A673 (cell line): ENCODE measurements around the gene MOK. TPM values are rescaled to one million over a fixed set of nuclear protein-coding genes. Genes with fewer than 3 reads are reported as not detected.

ENCODE experiments used
- BruUV-seq: library from RNA; stranded (reverse); fragments of 400-500 nt; replicated peaks from 2 replicates; lab custom pipeline; 2021; lab: Mats Ljungman, UMichigan
- CTCF ChIA-PET: fragments of 300-600 bp; sonication (Branson Sonifier 250); formaldehyde crosslinking; loops from one replicate; lab custom pipeline; 2022; ENCODE audit warnings: antibody characterized with exemption; lab: Charles Lee
- POLR2A ChIA-PET: fragments of 300-600 bp; sonication (Branson Sonifier 250); formaldehyde crosslinking; loops from one replicate; lab custom pipeline; 2022; ENCODE audit warnings: antibody characterized with exemption; ENCODE audit not compliant: low non-redundant PET; lab: Charles Lee
- DNase-seq: peaks from one replicate; pipeline ENCODE4 v3.0.0-alpha.2; 2015; ENCODE audit warnings: low spot score
- H3K27ac ChIP-seq: fragments of 200-600 bp; sonication (generic); 2 replicates; pipeline ENCODE4 v1.5.1; 2016; ENCODE audit warnings: mixed run types, low read depth, mild to moderate bottlenecking, mixed read lengths, antibody characterized with exemption, low read length; ENCODE audit not compliant: poor library complexity, severe bottlenecking
- H3K27me3 ChIP-seq: fragments of 200-600 bp; sonication (generic); replicated peaks from 2 replicates; pipeline ENCODE4 v1.6.1; 2017; ENCODE audit warnings: mixed run types, low read depth, mild to moderate bottlenecking, mixed read lengths, antibody characterized with exemption, low read length; ENCODE audit not compliant: insufficient read depth, poor library complexity
- H3K36me3 ChIP-seq: fragments of 200-600 bp; sonication (generic); 2 replicates; pipeline ENCODE4 v1.6.1; 2016; ENCODE audit warnings: mixed run types, mild to moderate bottlenecking, mixed read lengths, antibody characterized with exemption, low read length; ENCODE audit not compliant: insufficient read depth, poor library complexity, severe bottlenecking
- H3K4me1 ChIP-seq: fragments of 200-600 bp; sonication (generic); 2 replicates; pipeline ENCODE4 v1.6.1; 2017; ENCODE audit warnings: mixed run types, mild to moderate bottlenecking, mixed read lengths, antibody characterized with exemption, low read length; ENCODE audit not compliant: insufficient read depth, poor library complexity, severe bottlenecking
- H3K4me3 ChIP-seq: fragments of 200-600 bp; sonication (generic); 2 replicates; pipeline ENCODE4 v1.5.1; 2016; ENCODE audit warnings: low read depth, mixed run types, mild to moderate bottlenecking, mixed read lengths, low read length; ENCODE audit not compliant: poor library complexity, severe bottlenecking
- H3K9me3 ChIP-seq: fragments of 200-600 bp; sonication (generic); 2 replicates; pipeline ENCODE4 v1.6.1; 2016; ENCODE audit warnings: mixed run types, low read depth, mild to moderate bottlenecking, mixed read lengths, antibody characterized with exemption, low read length; ENCODE audit not compliant: poor library complexity, severe bottlenecking
- CTCF ChIP-seq: fragments of 300-800, 200-600 bp; sonication (generic); conservative IDR thresholded peaks from 2 replicates; pipeline ENCODE4 v1.5.1; 2017; ENCODE audit warnings: low read depth, mild to moderate bottlenecking, antibody characterized with exemption, low read length, moderate library complexity, mixed read lengths
- EZH2 ChIP-seq: fragments of 200-600 bp; sonication (generic); IDR thresholded peaks from 2 replicates; pipeline ENCODE4 v1.6.1; 2017; ENCODE audit warnings: borderline replicate concordance, low read depth, mild to moderate bottlenecking, mixed read lengths, antibody characterized with exemption, low read length; ENCODE audit not compliant: poor library complexity, severe bottlenecking
- intact Hi-C: fragments of 100-400 bp; cut with micrococcal nuclease; formaldehyde crosslinking; loops from one replicate; pipeline ENCODE4 v1.10.0; 2022; ENCODE audit not compliant: unreplicated experiment
- total RNA-seq: library from RNA; stranded (reverse); gene quantifications from 2 replicates; pipeline ENCODE4 v1.2.3, GENCODE V29; 2021

Gene MOK
- total RNA-seq, 1 experiment from 2014 or later = 27.4 TPM

- CTCF ChIA-PET = no interaction called here
- POLR2A ChIA-PET = interaction anchor here (0.6 kb wide), 1 partner anchor 228 kb away, joined by 4 read pairs; no protein-coding TSS in a partner anchor
- intact Hi-C loops = no loop called here
- no peaks in the 10 kb centered on the region for H3K27me3 ChIP-seq
- H3K4me3 ChIP-seq = no peak overlapping the region
- peak overlapping the region; percentile 29 for H3K27ac ChIP-seq
- no peak for TF ChIP-seq EZH2
- TF ChIP-seq CTCF = no peak
- H3K9me3 ChIP-seq = no peaks in the 10 kb centered on the region
- peaks cover 59% of the 10 kb centered on the region for H3K4me1 ChIP-seq
- H3K36me3 ChIP-seq = no peaks in the 10 kb centered on the region
- DNase-seq = no peak
- BruUV-seq = no TSS peak
Observed at GRCh38 chr14:102184316-102185035, 120.5 kb downstream of the MOK start.

- BruUV-seq = no TSS peak
- CTCF ChIA-PET = no interaction called here
- H3K4me1 ChIP-seq = peaks cover 59% of the 10 kb centered on the region
- TF ChIP-seq EZH2 (no peak), CTCF (no peak)
- no peaks in the 10 kb centered on the region for H3K36me3 ChIP-seq
- no peak overlapping the region for H3K4me3 ChIP-seq
- intact Hi-C loops = no loop called here
- no peaks in the 10 kb centered on the region for H3K27me3 ChIP-seq
- no peak for DNase-seq
- H3K9me3 ChIP-seq = no peaks in the 10 kb centered on the region
- POLR2A ChIA-PET = interaction anchor here (0.6 kb wide), 1 partner anchor 228 kb away, joined by 4 read pairs; no protein-coding TSS in a partner anchor
- H3K27ac ChIP-seq = peak overlapping the region; percentile 10
Observed at GRCh38 chr14:102183886-102184285, 121.1 kb downstream of the MOK start.

- Histone ChIP-seq H3K36me3 (no peaks in the 10 kb centered on the region), H3K4me1 (peaks cover 59% of the 10 kb centered on the region), H3K4me3 (no peak overlapping the region), H3K9me3 (no peaks in the 10 kb centered on the region), H3K27ac (no peak overlapping the region), H3K27me3 (no peaks in the 10 kb centered on the region)
- intact Hi-C loops = no loop called here
- ChIA-PET CTCF (no interaction called here), POLR2A (interaction anchor here (0.7 kb wide), 1 partner anchor 463 kb away, joined by 4 read pairs; no protein-coding TSS in a partner anchor)
- no peak for DNase-seq
- TF ChIP-seq CTCF (no peak), EZH2 (no peak)
- no TSS peak for BruUV-seq
Observed at GRCh38 chr14:102182936-102183619, 121.9 kb downstream of the MOK start.
